ENCODE results near the gene TMEM151A.

The TMEM151A gene

GRCh38 chr11:66334605-66335442, 43.1 kb downstream of the TMEM151A start:
- in situ Hi-C loops (cut with MboI; ENCODE audit: low sequenced_read_pairs), result no loop called here

- in situ Hi-C loops (cut with MboI; ENCODE audit: low sequenced_read_pairs), result no loop called here
These were observed 44.0 kb downstream of the TMEM151A start for GRCh38 chr11:66335531-66336233.

- in situ Hi-C loops (cut with MboI; ENCODE audit: low sequenced_read_pairs), result no loop called here
These were observed 44.8 kb downstream of the TMEM151A start, which contains the start of gene RIN1 for GRCh38 chr11:66336234-66337102. Gene RIN1, minus strand, starts transcription at chr11:66336434. Its CDS starts 32 bp downstream, at chr11:66336402.

GRCh38 chr11:66337103-66337899, 45.6 kb downstream of the TMEM151A start:
- in situ Hi-C loops (cut with MboI; ENCODE audit: low sequenced_read_pairs), result no loop called here

- in situ Hi-C loops (cut with MboI; ENCODE audit: low sequenced_read_pairs), result no loop called here
These were observed 46.8 kb downstream of the TMEM151A start for GRCh38 chr11:66338276-66339161.

GRCh38 chr11:66339162-66339675, 47.5 kb downstream of the TMEM151A start:
- in situ Hi-C loops (cut with MboI; ENCODE audit: low sequenced_read_pairs), result no loop called here

GRCh38 chr11:66339686-66340483, 48.2 kb downstream of the TMEM151A start:
- in situ Hi-C loops (cut with MboI; ENCODE audit: low sequenced_read_pairs), result no loop called here

- in situ Hi-C loops (cut with MboI; ENCODE audit: low sequenced_read_pairs), result no loop called here
These were observed 49.2 kb downstream of the TMEM151A start for GRCh38 chr11:66340596-66341501.

GRCh38 chr11:66341502-66342126, 49.9 kb downstream of the TMEM151A start:
- in situ Hi-C loops (cut with MboI; ENCODE audit: low sequenced_read_pairs), result no loop called here

GRCh38 chr11:66343176-66343575, 51.5 kb downstream of the TMEM151A start:
- in situ Hi-C loops (cut with MboI; ENCODE audit: low sequenced_read_pairs), result no loop called here

- in situ Hi-C loops (cut with MboI; ENCODE audit: low sequenced_read_pairs), result no loop called here
These were observed 53.0 kb downstream of the TMEM151A start, which contains the start of gene BRMS1 for GRCh38 chr11:66344550-66345315. Gene BRMS1, minus strand, starts transcription at chr11:66345104. Its CDS starts 2,870 bp downstream, at chr11:66342234.

- in situ Hi-C loops (cut with MboI; ENCODE audit: low sequenced_read_pairs), result no loop called here
These were observed 53.6 kb downstream of the TMEM151A start for GRCh38 chr11:66345316-66345649.

All from hTERT RPE-1 (cell line).